Measurements from ENCODE around the gene SLC38A9.

Gene SLC38A9

DNA sequence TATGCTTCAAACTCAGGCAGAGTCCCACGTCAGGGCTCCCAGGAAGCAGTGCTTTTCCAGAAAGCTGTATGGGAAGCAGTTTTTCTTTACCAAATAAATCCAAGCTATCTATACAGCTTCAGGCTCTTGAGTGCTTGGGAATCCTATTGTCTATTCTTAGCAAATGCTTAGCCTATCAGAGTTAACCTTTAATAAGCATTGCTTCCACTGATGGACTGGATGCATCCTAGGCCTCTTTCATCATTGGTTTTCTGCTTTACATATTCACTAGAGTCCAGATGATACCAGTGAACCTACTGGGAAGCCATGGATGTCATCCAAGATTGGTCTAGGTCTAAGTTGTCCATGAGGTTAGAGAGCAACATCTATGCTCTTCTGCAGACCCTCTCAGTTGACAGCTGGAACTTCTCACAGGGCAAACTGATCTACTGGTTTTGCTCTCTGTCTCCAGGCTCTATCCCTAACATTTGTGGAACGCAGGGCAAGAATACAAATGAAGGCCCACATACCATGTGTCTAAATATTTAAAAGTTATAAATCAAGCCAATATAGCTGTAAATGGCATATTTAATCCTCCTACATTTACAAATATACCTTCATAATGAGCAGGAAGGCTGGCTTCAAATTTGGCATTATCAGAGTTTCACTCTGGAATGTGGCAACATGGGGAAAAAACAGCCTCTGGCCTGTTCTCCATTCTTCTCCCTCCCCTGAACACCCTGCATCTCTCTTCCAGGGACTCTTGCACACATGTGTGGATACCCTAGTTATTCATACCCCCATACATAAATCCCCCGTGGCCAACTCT, 127.5 kb downstream of the SLC38A9 start:
- no peak for DNase-seq

DNA sequence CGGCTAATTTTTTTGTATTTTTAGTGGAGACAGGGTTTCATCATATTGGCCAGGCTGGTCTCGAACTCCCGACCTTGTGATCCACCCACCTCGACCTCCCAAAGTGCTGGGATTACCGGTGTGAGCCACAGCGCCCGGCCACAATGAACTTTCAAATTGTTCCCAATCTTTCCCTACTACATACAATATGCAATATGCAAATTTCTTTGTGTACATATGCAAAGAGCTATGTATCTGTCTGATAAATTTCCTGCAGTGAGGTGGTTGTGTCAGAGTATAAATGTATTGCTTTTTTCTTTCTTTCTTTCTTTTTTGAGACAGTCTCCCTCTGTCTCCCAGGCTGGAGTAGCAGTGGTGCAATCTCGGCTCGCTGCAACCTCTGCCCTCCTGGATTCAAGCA, 128.5 kb downstream of the SLC38A9 start:
- DNase-seq = no peak

DNA sequence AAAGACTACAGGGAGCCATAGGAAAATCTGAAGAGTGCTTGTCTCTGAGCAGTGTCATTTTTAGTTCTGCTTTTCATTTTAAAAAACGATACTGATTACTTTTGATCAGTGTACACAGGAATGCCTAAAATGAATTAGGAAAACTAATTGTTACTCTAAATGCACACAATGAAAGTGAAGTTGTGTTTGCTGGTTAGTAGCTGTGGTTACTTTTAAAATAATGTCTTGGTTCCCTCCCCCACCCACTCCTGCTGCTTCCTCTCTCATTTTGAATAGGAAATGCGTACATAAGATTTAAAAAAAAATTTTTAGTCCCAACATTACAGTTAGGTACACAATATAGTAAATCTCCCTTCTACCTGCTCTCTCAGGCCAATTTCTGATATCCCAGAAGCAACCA, 129.9 kb downstream of the SLC38A9 start:
- no peak for DNase-seq

GRCh38 chr5:55580042-55580441, 132.1 kb downstream of the SLC38A9 start:
- no peak for DNase-seq

- DNase-seq = no peak
Measured at GRCh38 chr5:55578771-55579170, 133.4 kb downstream of the SLC38A9 start.

- peak in 19 of 58 donors; percentile 3 to 45 (median 20) for DNase-seq
Measured at GRCh38 chr5:55577353-55578060, 134.6 kb downstream of the SLC38A9 start.

- DNase-seq = no peak
Measured at GRCh38 chr5:55576661-55577060, 135.5 kb downstream of the SLC38A9 start.
